Common myeloid progenitor, CD34-positive (primary cell): ENCODE measurements around the gene GATAD2A.
A peak's percentile ranks its signal among the peaks of the same experiment; 100 is the strongest.
"Not testable (repeated sequence)": the region's sequence is repeated elsewhere in the genome, so short reads cannot be mapped to it uniquely, and the experiment has no call there.

Experiments
- CTCF ChIA-PET: fragments of 350-600 bp; sonication (Branson Sonifier 250); formaldehyde crosslinking; loops from one replicate; lab custom pipeline; 2021; ENCODE audit warnings: antibody characterized with exemption; lab: Charles Lee
- POLR2A ChIA-PET: fragments of 350-600 bp; sonication (Branson Sonifier 250); formaldehyde crosslinking; loops from one replicate; lab custom pipeline; 2021; ENCODE audit warnings: antibody characterized with exemption; lab: Charles Lee
- DNase-seq, 3 donors: peaks; one replicate each; pipeline versions ENCODE4 v3.0.0 to v3.0.0-alpha.2; 2013
- H3K27ac ChIP-seq, 2 experiments: 1 replicate in 1 of 2; 2 replicates in 1 of 2; pipeline ENCODE4 v1.7.0; 2013; ENCODE audit warnings: inconsistent platforms in 2 of 2, low read length in 2 of 2, mild to moderate bottlenecking in 2 of 2, low read depth in 1 of 2, moderate library complexity in 1 of 2; ENCODE audit not compliant: severe bottlenecking in 2 of 2, insufficient read depth in 1 of 2, poor library complexity in 1 of 2
- H3K27me3 ChIP-seq, 5 experiments: replicated peaks in 2 of 5; 1 replicate in 3 of 5; 2 replicates in 2 of 5; pipeline versions ENCODE4 v1.6.1 to v1.7.0; 2013; ENCODE audit warnings: low read length in 4 of 5, mild to moderate bottlenecking in 2 of 5, moderate library complexity in 2 of 5, inconsistent platforms in 1 of 5; ENCODE audit not compliant: insufficient read depth in 5 of 5, control insufficient read depth in 4 of 5
- H3K36me3 ChIP-seq, 4 experiments: 1 replicate in 2 of 4; 2 replicates in 2 of 4; pipeline versions ENCODE4 v1.6.1 to v1.7.0; 2013; ENCODE audit warnings: low read length in 3 of 4, control low read depth in 1 of 4, mild to moderate bottlenecking in 1 of 4; ENCODE audit not compliant: control insufficient read depth in 4 of 4, insufficient read depth in 4 of 4
- H3K4me1 ChIP-seq, 4 experiments: 1 replicate in 3 of 4; 2 replicates in 1 of 4; pipeline versions ENCODE4 v1.6.1 to v1.7.1; 2013; ENCODE audit warnings: low read length in 3 of 4, mild to moderate bottlenecking in 3 of 4, control low read depth in 1 of 4, inconsistent platforms in 1 of 4, moderate library complexity in 1 of 4; ENCODE audit not compliant: control insufficient read depth in 4 of 4, insufficient read depth in 4 of 4; ENCODE audit errors: control extremely low read depth in 1 of 4
- H3K4me3 ChIP-seq, 7 experiments: 1 replicate in 4 of 7; 2 replicates in 3 of 7; pipeline versions ENCODE4 v1.5.1 to v1.7.0; 2013; ENCODE audit warnings: mild to moderate bottlenecking in 7 of 7, low read length in 6 of 7, moderate library complexity in 6 of 7, inconsistent platforms in 2 of 7, low read depth in 2 of 7, control low read depth in 1 of 7; ENCODE audit not compliant: insufficient read depth in 4 of 7, control insufficient read depth in 1 of 7; ENCODE audit errors: extremely low read depth in 1 of 7
- H3K9me3 ChIP-seq, 5 experiments: 1 replicate in 4 of 5; 2 replicates in 1 of 5; pipeline versions ENCODE4 v1.6.1 to v1.7.1; 2013; ENCODE audit warnings: low read length in 4 of 5, mild to moderate bottlenecking in 2 of 5, inconsistent platforms in 1 of 5, low read depth in 1 of 5, moderate library complexity in 1 of 5; ENCODE audit not compliant: control insufficient read depth in 4 of 5, insufficient read depth in 2 of 5; ENCODE audit errors: control extremely low read depth in 1 of 5
- WGBS: methylation state at CpG from one replicate; pipeline ENCODE4 v1.1.5; 2013; ENCODE audit not compliant: insufficient coverage; 5-methylcytosine and 5-hydroxymethylcytosine counted together

GATAD2A gene

DNA sequence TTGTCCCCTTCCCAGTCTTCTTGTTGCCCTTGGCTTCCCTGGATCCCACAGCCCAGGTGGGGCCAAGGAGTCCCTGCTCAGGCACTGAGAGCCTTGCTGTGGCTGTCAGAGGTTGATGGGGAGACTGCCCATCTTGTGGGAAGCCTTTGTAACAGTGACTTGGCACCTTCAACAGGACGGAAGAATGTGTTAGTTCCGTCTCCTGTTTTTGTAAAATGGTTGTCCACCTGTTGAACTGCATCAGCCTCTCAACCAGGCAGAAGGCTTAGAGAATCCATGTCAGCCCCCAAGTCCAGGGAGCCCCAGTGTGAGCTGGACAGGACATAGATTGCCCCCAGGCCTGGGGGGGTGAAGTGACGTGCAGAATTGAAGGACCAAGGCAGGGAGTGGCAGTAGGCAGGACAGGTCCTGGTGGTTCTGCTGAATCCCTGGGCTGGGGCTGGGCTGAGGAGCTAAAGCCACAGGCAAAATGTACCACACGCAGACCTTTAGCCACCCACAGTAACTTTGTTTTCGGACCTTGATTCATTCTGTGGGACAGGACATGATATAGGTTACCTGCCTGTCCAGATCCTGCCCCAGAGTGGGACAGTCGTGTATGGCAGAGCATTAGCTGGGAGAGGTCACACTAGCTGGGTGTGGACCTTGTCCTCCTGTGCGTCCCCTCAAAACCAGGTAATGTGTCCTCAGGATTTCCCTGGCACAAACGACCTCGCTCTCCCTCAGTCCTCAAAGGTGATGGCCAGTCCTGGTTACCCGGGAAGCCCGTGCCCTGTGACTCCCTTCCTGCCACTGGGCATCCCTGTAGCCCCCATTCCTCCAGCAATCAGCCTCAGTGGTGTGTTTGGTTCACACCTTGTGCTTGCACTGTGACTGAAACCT is 47.0 kb downstream of the GATAD2A start:
- Histone ChIP-seq H3K27ac (peak overlapping the region; percentile 13 to 57), H3K4me1 (peaks cover 2 to 49% (median 35%) of the 10 kb centered on the region in 4 experiments), H3K9me3 (no peaks in the 10 kb centered on the region), H3K27me3 (no peaks in the 10 kb centered on the region), H3K36me3 (peaks cover 0 to 20% (median 2%) of the 10 kb centered on the region in 4 experiments), H3K4me3 (peak overlapping the region in 2 of 7 experiments; percentile 13 to 48)
- POLR2A ChIA-PET = no interaction called here
- CTCF ChIA-PET = no interaction called here
- WGBS = 77% methylated on average over 11 of the region's 11 CpGs
- DNase-seq = peak in 2 of 3 donors; percentile 54 to 61

DNA sequence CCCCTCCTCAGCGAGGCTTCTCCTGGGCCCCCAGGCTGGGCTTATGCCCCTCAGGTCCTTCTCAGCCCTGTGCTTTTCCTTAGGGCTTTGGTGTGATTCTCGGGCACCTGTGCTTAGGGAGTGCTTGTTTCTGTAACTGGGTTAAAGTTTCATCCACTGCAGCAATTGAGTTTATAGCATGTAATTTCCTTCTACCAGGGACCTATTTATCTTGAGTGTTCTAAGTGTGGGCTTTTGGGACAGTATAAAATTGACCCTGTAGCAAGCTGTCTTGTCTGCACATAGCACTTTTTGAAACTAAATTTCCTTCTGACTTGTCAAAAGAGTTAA is 47.6 kb downstream of the GATAD2A start:
- H3K4me1 ChIP-seq = peaks cover 7 to 49% (median 38%) of the 10 kb centered on the region in 4 experiments
- WGBS = 100% methylated on average over 1 of the region's 2 CpGs
- CTCF ChIA-PET = interaction anchor here (0.7 kb wide), 1 partner anchor 11 kb away, joined by 4 read pairs; no protein-coding TSS in a partner anchor
- peaks cover 0 to 22% (median 2%) of the 10 kb centered on the region in 4 experiments for H3K36me3 ChIP-seq
- H3K4me3 ChIP-seq = no peak overlapping the region
- H3K27ac ChIP-seq = peak overlapping the region in 1 of 2 experiments; percentile 57
- no peak for DNase-seq
- POLR2A ChIA-PET = no interaction called here
- no peaks in the 10 kb centered on the region for H3K27me3 ChIP-seq
- H3K9me3 ChIP-seq = no peaks in the 10 kb centered on the region

DNA sequence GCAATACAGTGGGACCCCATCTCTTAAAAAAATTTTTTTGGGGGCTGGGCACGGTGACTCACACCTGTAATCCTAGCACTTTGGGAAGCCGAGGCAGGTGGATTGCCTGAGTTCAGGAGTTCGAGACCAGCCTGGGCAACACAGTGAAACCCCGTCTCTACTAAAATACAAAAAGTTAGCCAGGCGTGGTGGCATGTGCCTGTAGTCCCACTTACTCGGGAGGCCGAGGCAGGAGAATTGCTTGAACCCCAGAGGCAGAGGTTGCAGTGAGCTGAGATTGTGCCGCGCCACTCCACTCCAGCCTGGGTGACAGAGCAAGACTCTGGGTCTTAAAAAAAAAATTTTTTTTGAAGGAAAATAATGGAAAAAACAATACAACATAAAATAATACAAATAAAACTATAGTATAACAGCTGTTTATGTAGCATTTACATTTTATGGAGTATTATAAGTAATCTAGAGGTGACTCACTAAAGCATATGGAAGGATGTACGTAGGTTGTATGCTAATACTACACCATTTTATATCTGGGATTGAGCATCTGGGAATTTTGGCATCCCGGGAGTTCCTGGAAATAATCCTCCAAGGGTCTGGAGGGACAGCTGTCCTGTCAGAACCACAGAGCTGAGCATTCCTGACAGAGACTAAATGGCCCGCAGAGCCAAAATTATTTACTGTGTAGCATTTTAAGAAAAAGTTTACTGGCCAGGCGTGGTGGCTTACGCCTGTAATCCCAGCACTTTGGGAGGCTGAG is 49.9 kb downstream of the GATAD2A start:
- DNase-seq, H3K9me3 ChIP-seq, H3K4me3 ChIP-seq, H3K27me3 ChIP-seq, POLR2A ChIA-PET, H3K27ac ChIP-seq: not testable (repeated sequence)
- Histone ChIP-seq H3K4me1 (peaks cover 23 to 68% (median 56%) of the 10 kb centered on the region in 4 experiments), H3K36me3 (peaks cover 0 to 29% (median 2%) of the 10 kb centered on the region in 4 experiments)
- 98% methylated on average over 9 of the region's 14 CpGs for WGBS
- CTCF ChIA-PET = interaction anchor here (1.3 kb wide), 1 partner anchor 12 kb away, joined by 3 read pairs; no protein-coding TSS in a partner anchor

DNA sequence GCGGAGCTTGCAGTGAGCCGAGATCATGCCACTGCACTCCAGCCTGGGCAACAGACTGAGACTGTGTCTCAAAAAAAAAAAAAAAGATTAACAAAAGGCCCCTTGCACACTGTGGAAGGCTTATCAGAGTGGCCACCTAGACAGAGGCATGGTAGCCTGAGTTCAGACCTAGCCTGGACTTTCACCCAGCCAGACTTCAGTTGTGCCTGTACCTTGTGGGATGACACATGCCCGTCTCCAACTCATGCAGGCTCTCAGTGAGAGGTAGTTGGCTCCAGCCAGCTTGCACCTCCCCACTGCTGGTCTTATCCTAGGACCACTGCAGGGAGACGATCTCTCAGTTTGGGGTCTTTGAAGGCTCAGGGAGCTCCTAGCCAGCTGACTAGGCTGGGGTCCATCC is 52.2 kb downstream of the GATAD2A start:
- Histone ChIP-seq H3K27ac (peak overlapping the region in 1 of 2 experiments; percentile 64), H3K4me3 (no peak overlapping the region), H3K9me3 (no peaks in the 10 kb centered on the region), H3K4me1 (peaks cover 25 to 69% (median 59%) of the 10 kb centered on the region in 4 experiments), H3K27me3 (no peaks in the 10 kb centered on the region), H3K36me3 (peaks cover 0 to 29% (median 2%) of the 10 kb centered on the region in 4 experiments)
- ChIA-PET CTCF (interaction anchor here (1.3 kb wide), 2 partner anchors 13 to 53 kb away, joined by 4 to 6 read pairs; partner anchors contain the start of gene GATAD2A), POLR2A (no interaction called here)
- no peak for DNase-seq
- WGBS = 100% methylated on average over 3 of the region's 4 CpGs

DNA sequence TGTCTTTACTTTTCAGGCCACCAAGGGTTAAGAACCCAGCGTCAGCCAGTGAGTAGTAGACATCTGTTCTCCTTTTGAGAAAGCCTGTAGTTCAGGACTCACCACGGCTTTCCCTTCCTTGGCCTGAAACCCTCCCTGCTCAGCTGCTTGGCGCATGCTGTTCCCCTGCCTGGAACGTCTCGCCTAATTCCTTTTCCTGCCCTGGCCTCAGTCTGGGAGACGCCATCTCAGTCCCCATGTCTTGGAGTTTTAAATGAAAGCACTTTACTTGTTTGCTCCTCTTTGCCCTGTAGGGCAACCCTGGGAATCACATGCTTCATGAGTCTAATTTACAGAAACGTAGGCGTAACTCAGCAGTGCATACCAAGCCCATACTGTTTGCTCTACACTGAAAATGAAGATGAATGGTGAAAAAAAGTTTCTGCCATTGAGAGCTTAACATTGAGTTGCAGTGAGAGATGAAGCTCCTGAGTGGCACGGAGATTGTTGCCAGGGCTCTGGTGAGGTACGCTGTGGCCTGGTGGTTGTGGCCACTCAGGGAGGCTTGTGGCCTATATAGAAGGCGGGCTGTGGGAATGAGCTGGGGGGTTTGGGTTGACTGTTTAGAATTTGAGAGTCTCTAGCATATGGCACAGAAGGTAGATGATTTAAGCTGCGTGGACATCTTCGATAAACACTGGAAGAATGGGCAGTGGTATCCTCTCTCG is 52.8 kb downstream of the GATAD2A start:
- Histone ChIP-seq H3K4me1 (peaks cover 29 to 69% (median 59%) of the 10 kb centered on the region in 4 experiments), H3K9me3 (no peaks in the 10 kb centered on the region), H3K27ac (peak overlapping the region in 1 of 2 experiments; percentile 64), H3K36me3 (peaks cover 0 to 29% (median 2%) of the 10 kb centered on the region in 4 experiments), H3K4me3 (peak overlapping the region in 3 of 7 experiments; percentile 8 to 40 (median 36)), H3K27me3 (no peaks in the 10 kb centered on the region)
- peak in 1 of 3 donors; percentile 23 for DNase-seq
- ChIA-PET CTCF (interaction anchor here (1.3 to 3.2 kb wide), 5 partner anchors 14 to 92 kb away, joined by 4 to 16 read pairs (median 6); partner anchors contain the start of gene GATAD2A), POLR2A (no interaction called here)
- WGBS = 77% methylated on average over 14 of the region's 14 CpGs

DNA sequence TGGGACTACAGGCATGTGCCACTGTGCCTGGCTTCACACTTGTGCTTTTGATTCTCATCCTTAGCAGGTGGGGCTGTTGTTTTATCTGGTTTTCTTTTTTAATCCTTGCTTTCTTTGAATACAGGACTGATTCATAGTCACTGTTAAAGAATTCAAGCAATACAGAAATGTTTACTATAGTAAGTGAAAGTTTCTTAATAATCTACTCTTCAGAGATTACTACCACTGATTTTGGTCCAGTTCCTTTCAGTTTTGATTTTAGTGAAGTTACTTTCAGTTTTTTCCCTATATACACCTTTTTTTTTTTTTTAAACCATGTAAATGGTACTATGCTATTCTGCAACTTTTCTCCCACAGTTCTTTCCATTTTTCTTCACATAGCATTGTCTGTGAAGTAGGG is 53.6 kb downstream of the GATAD2A start:
- H3K27ac ChIP-seq = peak overlapping the region; percentile 26 to 74
- H3K9me3 ChIP-seq = no peaks in the 10 kb centered on the region
- peaks cover 0 to 32% (median 2%) of the 10 kb centered on the region in 4 experiments for H3K36me3 ChIP-seq
- ChIA-PET POLR2A (interaction anchor here (1.2 to 1.4 kb wide), 2 partner anchors 9 to 17 kb away, joined by 3 read pairs; no protein-coding TSS in a partner anchor), CTCF (interaction anchor here (1.2 to 3.2 kb wide), 7 partner anchors 9 to 93 kb away, joined by 4 to 16 read pairs (median 6); partner anchors contain the start of gene GATAD2A)
- H3K27me3 ChIP-seq = no peaks in the 10 kb centered on the region
- DNase-seq = peak in 2 of 3 donors; percentile 51 to 53
- peaks cover 29 to 75% (median 66%) of the 10 kb centered on the region in 4 experiments for H3K4me1 ChIP-seq
- peak overlapping the region in 4 of 7 experiments; percentile 8 to 66 (median 35) for H3K4me3 ChIP-seq
